ENCODE results near the gene MACO1.
"Not testable (repeated sequence)": the region's sequence is repeated elsewhere in the genome, so short reads cannot be mapped to it uniquely, and the experiment has no call there.

MACO1 gene

DNA sequence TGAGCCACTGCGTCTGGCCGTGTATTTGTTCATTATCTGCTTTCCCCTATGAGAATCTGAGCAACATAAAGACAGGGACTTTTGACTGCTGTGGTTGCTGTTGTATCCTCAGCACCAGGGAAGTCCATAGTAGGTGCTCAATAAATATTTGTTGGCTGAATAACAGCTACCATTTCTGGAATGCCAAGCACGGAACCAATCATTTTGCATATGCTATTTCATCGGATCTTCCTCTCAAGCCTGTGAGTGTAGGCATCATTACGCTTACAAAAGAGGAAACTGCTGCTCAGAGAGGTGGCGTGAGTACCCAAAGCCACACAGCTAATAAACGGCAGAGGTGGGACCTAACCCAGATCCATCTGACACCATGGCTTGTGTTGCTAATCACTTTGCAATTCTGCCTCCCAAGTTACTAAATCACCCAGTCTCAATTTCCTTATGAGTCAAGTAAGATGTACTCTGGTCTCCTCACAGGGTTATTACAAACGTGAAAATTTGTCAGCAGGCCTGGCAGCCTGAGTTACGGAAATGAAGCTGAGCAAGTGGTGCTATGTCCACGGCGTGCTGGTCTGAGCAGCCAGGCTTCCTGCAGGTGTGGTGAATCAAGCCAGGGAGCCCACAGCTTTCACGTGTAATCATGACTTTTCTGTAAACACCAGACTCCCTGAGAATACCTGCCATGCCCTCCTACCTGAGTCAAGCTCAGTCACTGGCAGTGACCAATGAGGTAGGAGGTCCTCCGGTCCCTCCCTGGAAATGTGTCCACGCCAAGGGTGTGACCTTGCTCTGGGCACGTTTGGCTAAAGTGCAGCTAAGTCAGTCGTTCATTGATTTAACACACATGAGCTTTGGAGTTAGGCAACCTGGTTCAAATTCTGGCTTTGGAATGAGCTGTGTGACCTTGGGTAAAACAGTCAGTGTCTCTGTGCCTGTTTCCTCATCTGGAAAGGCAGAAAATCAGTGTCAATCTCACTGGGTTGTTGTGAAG, 5.3 kb upstream of the MACO1 start:
- no peak for FAIRE-seq

DNA sequence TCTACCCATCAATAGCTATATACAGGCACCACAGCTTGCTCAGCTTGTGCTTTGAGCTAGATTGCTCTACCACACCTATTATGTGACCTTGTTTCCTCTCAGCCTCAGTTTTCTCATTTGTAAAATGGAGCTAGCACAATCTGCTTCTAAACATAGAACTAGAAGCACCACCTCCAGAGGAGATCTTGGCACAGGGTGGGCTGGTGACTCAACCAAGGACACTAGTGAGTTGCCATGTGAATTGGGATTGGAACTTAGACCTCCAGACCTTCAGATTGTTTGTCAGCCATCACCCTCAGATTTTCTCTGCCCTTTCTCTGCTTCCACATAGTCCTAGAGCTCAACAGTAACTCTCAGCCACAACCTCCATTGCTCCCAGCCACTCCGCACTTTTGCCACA, 3.0 kb upstream of the MACO1 start:
- FAIRE-seq = no peak

DNA sequence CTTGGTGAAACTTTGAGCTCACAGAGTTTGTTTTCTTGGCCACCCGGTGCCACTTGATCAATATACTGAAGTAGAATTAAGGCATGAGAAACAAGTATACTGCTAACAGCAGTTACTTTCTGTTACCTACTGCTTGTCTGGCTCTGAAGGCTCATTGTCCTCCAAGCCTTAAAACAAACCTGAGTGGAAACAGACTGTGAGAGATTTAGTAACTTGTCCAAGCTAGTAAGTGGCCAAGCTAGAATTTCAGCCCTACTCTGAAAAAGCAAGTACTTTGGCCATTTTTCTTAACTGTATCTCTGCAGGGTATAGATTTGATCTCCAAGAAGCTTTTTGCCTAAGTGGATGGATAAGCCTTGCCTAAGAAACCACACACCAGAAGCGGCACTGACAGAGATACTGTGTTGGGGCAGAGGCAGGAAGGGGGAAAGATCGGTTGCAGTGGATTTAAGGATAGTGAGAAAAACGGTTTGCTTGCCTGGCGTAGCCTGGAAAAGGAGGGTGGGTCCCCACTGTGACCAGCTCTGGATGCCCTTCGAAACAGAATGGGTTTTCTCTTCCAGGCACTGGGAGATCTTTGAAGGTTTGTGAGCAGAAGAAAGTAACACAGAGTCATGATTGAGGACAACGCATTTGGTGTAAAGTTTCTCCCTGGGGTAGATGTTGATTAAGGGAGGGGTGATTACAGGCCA, 2.1 kb upstream of the MACO1 start:
- no peak for FAIRE-seq

DNA sequence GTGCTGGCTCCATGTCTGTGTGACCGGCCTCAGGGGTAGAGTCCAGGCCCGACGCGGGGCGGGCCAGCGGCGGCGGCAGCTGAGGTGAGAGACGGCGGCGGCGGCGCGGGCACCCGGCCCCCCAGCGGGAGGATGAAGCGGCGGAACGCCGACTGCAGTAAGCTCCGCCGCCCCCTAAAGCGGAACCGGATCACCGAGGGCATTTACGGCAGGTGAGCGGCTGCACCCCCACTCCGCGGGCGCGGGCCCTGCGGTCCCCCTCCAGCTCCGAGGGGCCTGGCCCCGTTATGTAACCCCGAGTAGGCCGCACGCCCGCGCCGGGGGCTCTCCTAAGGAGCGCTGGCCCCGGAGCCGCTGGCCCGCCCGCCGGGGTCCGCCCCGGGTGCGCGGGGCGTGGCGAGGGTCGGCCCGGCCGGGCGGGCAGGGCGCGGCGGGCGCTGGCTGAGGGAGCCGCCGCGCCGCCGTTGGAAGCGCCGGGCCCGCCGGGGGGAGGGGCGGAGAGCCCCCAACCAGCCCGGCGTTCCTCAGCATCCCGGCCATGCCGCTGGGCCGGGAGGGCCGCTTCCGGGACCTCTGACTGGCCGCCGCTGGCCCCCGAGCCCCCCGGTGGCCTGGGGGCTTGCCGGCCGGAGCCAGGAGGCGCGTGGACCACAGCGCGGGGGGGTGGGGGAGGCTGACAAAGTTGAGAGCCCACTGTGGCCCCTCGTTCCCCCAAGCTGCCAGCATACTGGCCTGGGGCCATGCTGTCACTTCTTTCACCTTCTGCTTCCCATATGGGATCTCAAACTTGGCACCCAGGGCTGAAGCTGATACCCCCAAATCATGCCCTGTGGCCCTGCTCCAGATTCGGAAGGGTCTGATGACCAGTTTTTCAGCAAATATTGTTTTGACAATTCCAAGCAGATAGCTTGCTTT, 527 bp downstream of the MACO1 start:
- FAIRE-seq = no peak

DNA sequence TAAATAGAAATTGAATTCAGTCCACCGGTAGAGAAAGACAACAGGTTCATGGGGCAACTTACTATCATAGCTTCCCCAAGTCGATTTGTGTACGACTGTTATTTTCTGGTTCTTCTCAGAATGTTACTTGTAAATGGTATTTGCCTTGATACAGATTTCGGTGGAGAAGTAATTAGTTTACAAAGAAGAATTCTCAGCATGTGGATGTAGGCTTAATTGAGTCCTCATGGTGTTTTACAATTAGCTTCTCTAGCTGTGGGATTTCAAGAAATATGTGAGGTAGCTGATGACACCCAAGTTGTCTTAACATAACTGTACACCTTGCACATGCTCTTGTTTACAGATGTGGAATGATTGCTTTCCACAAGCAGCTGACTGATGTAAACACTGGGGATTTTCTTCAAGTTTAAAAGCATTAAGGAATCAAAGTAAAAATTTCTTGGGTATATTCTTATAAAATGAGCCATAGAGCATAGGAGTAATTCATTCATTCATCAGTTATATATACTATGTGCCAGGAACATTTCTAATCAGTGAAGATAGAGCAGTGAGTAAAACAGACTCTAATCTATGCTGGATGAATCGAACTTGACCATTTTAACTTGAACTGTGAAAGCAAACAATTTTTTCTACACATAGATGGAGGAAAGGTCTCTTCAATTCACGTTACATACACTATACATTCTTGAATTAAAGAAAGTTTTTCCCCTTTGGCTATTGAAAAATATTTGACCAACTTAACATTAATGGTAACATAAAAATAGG, 1.4 kb downstream of the MACO1 start:
- FAIRE-seq = no peak

DNA sequence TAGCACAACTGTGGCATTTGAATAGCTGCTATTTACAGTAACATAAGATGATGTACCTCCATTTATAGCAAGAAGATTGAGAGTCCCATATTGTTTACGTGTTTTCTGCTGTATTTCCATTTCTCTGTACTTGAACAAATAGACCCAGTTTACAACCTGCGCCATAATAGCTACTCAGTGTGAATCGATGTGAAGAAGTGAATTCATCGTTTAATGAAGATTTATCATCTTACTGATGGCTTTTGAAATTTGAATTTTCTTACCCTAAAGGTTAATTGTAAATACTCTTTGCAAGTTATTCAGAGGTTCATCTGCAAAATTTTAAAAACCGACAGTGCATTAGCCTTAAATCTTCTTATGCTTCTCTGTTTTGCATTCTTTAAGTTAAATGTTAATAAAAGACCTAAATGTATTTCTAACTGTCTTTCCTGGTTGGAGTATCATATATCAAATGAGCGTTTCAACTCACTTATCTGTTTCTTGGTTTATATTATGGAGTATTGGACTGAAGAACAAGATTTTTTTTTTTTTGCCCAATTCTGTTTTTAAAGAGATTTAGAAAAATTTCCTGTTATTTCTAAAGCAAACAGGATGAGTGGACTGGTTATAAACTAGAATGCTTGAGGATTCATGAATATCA, 2.2 kb downstream of the MACO1 start:
- no peak for FAIRE-seq

DNA sequence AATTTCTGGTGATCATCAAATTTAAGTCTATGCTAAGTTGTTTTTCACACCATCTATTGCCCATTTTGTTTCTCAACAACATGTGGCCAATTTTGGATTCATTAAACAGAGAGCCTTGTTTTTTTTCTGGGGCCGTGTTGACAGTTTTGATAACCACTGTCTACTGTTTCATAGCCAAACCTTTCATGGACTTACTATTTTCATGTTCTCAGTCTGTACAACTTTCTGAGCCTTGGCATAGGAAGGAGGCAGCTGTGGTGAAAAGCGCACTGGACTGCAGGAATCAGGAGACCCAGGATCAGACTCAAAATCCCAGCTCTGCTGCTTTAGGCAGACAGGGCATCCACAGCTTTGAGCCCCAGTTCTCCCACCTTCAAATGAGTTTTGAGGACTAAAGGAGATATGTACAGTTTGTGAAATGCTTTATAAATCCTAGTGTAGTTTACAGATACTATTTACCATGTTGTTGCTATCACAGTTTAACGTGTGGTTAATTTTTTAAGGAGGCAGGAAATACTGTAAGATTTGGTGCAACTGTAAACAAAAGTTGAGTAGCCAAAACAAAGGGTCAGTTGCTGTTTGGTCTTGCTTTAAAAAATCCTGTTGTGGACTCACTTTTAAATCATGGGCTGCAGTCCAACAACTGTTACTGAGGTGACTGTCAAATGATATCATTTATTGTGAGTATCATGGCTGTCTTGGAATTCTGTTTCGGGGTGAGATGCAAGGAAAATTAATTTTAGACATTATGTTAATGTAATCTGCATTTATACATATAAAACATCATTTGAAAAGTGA, 2.9 kb downstream of the MACO1 start:
- FAIRE-seq = no peak

DNA sequence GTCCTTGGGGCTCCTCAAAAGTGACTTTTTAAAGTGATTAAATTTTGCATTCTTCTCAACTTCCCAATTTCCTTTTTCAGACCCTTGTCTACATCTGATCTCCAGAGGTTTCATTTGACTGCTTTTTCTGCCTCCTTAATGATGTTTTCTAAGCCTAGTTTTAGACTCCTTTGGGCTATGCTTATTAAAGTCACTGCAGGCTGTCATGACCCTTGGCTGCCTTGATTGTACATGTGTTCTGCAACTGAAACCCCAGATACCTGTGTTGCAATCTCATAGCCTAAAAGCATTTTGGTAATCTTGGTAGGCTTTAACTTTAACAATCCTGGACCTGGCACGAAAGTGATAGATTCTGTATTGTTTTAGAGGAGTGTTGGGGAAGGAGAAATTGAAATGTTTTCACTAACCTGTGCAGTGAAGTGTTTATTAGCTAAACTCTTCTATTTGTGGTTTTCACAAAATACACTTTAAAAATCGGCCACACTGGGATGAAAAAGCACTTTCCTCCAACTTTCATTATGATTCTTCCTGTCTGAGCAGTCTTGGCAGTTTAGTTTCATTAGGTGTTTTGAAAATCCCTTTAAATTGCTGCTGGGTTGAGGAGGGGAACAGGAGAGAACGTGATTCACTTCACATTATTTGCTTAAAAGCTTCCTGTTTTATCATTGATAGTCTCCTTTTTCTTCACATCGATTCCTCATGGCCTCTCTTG, 4.9 kb downstream of the MACO1 start:
- no peak for FAIRE-seq

DNA sequence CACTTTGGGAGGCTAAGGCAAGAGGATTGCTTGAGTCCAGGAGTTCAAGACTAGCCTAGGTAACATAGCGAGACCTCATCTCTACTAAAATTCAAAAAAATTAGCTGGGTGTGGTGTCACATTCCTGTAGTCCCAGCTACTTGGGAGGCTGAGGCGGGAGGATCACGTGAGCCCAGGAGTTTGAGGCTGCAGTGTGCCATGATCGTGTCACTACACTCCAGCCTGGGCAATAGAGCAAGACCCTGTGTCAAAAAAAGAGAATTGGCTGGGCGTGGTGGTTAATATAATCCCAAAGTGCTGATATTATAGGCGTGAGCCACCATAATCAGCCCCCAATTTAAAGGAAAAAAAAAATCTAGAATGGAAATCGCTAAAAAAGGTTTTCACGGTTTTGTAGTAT, 7.0 kb downstream of the MACO1 start:
- no peak for FAIRE-seq

DNA sequence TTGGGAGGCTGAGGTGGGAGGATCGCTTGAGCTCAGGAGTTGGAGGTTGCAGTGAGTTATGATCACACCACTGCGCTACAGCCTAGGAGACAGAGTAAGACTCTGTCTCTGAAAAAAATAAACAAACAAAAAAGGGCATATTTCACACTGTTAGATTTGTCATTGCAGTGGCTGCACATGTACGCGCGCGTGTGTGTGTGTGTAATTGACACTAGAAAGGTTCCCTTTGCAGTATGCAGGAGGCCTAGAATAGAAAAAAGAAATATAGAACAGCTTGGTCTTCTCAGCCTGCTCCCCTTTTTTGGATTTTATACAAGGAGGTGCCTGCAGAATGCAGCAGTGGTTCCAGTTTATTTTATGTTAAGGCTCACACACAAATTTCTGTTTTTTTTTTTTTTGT, 8.6 kb downstream of the MACO1 start:
- FAIRE-seq = no peak

DNA sequence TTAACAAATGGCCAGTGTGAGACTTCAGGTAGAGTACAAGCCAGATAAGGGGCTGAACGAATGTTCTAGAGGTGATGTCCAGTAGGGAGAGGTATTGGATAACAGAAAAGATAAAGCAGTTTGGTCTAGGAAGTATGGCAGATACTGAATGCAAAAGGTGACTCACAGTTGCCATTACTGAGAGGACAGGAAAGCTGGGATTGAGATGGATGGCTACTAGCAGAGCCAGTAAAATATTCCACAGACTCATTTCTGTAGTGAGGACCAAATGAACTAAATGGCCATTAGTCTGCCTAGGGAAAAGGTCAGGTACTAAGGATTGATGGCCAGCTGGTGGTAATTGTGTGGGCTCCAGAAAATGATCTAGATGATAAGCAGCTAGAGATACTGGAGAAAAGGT, 11.5 kb downstream of the MACO1 start:
- peak; percentile 24 for FAIRE-seq

DNA sequence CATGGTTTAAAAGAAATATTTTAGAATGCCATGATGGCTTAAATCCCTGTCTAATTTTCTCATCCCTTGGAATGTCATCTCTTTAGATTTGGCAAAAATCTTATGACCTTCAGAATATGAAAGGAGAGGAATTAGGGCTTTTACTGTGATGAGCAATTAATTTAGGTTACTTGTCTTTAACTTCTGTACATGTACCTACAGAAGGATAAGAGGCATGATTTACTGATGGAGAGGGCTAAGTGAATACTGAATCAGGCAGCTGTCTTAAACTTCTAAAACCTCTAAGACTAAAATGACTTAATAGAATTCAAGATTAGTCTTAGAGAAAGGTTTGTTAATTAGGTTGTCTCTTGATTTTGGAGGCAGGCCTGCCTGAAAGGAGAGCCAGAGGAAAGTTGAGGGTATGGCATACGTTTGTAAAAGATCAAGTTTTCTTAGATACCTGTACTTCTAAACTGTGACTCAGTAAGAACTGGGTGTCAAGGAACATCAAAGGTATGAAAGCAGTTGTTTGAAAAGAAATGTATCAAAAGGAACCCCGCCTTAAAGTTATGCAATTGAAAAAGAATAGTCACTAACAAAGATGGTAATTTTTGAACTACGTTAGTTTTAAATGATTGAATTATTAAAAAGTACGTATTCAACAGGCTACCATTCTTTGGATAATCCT, 12.5 kb downstream of the MACO1 start:
- no peak for FAIRE-seq

DNA sequence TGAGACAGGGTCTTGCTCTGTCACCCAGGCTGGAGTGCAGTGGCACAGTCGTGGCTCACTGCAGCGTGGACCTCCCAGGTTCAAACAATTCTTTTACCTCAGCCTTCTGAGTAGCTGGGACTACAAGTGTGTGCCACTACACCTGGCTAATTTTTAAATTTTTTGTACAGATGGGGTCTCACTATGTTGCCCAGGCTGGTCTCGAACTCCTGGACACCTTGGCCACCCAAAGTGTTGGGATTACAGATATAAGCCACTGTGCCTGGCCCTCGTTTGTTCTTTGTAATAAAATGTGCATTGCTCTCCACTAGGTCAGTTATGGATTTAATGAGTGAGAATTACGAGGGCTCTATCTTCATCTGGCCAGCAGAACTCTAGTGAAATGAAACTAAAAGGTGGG, 13.9 kb downstream of the MACO1 start:
- not testable (repeated sequence) for FAIRE-seq

DNA sequence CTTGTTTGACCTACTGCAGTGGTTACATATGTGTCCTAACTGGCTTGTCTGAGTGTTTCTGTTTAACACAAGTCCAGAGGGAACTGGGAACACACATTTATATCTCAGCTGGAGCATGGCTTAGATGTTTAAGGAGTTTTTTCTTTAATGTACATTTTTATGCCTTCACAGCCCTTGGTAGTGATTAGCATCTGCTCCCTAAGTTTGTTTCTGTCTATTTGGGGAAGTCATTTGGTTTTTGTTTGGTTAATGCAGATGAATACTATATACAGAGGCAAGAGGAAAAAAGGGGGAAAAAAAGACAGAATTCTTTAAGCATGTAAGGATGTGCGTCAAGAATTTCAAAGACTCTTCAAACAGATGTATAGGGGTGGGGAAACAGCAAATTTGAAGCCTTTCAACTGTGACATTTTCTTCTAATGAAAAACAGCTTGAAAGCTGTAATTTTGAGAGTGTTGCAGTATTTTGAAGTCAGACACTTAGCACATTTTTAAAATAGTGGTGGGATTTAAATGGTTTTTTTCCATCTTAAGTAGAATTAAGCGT, 15.4 kb downstream of the MACO1 start:
- no peak for FAIRE-seq

DNA sequence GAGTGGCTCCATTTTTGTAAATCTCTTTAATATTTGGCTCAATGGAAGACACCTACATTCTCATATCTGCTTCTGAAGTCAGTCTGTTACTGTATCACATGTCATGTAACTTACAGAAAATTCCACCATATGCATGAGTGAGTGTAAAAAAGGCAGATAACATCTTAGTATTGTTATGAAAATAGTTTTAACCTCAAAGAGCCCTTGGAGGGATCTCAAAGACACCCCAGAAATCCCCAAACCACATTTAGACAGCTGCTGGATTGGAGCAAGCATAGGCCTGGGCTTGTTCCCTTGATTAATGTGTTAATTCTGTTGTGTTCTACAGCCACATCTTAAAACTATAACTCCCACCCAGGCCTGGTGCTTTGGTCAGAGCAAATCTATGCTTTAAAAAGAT, 16.9 kb downstream of the MACO1 start:
- no peak for FAIRE-seq

DNA sequence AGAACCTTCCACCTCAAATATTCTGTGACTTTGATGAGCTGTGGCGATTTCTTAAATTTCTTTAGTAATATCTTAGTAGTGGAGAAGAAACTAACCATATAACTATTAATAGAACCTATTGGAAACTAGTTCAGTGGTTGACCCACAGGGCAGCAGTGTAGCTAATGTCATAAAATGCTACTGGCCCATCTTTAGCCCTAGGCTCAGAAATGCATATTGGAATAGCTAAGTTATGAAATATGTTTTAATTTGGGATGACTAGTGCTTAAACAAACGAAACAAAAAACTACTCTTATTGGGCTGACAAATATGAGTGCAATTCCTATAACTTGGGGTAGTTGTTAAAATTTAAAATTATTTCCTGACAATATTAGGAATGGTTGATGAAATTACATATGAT, 20.2 kb downstream of the MACO1 start:
- peak; percentile 60 for FAIRE-seq

DNA sequence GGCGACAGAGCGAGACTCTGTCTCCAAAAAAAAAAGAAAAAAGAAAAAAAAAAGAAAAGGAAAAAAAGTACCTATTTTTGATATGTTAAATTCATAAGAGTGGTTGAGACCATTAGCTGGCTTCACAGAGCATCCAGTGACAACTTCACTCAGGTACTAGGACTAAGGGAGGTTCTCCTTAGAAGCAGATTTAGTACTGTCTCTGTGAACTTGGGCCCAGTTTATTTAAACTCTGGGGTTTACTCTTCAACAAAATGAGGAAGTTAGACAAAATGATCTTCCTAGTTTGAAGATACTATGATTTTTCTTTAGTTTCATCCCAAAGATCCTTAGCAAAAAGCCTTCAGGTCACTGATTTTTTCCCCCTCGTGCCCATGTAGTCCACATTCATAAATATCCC, 21.2 kb downstream of the MACO1 start:
- FAIRE-seq = no peak

DNA sequence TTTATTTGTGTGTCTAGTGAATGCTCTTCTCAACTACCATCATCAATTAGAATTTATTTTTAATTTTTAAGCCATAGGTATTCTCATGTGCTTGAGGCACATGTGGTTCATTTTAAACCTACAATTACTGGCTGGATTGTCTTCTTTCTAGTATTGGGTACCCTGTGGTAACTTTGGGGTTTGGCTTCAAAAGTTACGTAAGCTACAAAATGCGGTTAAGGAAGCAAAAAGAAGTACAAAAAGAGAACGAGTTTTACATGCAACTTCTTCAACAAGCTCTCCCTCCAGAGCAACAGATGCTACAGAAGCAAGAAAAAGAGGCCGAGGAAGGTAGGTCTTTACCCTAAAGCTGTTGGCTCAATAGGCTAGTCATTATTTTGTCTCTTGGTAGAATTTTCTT, 25.8 kb downstream of the MACO1 start:
- FAIRE-seq = no peak

DNA sequence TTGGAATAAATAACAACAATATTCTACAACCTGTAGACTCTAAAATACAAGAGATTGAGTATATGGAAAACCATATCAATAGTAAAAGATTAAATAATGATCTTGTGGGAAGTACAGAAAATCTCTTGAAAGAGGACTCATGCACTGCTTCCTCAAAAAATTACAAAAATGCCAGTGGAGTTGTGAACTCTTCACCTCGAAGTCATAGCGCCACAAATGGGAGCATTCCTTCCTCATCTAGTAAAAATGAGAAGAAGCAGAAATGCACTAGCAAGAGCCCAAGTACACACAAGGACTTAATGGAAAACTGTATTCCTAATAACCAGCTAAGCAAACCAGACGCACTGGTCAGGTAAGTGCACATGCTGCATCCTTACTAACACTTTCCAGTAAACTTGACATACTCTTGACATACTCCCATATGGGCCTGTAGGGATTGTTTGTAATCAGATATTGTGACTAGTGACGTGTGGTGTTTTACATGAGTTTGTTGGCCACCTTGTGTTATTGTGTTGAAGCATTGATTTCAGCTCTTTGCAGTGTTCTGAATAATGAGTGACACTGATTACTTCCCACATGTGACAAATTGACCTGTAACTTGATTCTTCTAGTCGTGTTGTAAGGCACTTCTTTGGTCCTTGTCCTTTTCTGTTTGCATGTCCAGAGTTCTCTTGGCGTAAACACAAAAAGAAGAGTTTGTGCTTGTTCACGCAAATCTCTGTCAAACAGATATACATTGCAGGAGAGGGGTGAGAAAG, 28.0 kb downstream of the MACO1 start:
- FAIRE-seq = no peak

All from islet of Langerhans (tissue), 1 donor.